ENCODE results near the gene TMPRSS11B.

GRCh38 chr4:68183417-68183816 lies 62.1 kb downstream of the TMPRSS11B start:
- TF ChIP-seq POLR2A (IDR thresholded peaks at IDR 0.05; ENCODE audit: low read depth, low read length) (no peak), TAF1 (IDR thresholded peaks at IDR 0.05; ENCODE audit: borderline replicate concordance, low read depth, low read length) (no peak)

Measured in GM12892 (cell line).